Nephron progenitor cell (in vitro differentiated cells): ENCODE data around the gene TPRX1.
"Not testable (repeated sequence)": the region's sequence is repeated elsewhere in the genome, so short reads cannot be mapped to it uniquely, and the experiment has no call there.

ENCODE experiments used
- DNase-seq: peaks from one replicate; pipeline ENCODE4 v3.0.0; 2021
- H3K27ac Mint-ChIP-seq: 2 replicates; pipeline ENCODE4 v1.8.0; 2021; ENCODE audit warnings: mild to moderate bottlenecking, moderate library complexity, mixed read lengths
- H3K27me3 Mint-ChIP-seq: 2 replicates; pipeline ENCODE4 v1.8.0; 2021; ENCODE audit warnings: mild to moderate bottlenecking, low read depth, mixed read lengths; ENCODE audit not compliant: poor library complexity
- H3K36me3 Mint-ChIP-seq: 2 replicates; pipeline ENCODE4 v1.8.0; 2021; ENCODE audit warnings: low read depth, mixed read lengths
- H3K4me1 Mint-ChIP-seq: 2 replicates; pipeline ENCODE4 v1.8.0; 2021; ENCODE audit warnings: mixed read lengths
- H3K4me3 Mint-ChIP-seq: 2 replicates; pipeline ENCODE4 v1.8.0; 2021; ENCODE audit warnings: mild to moderate bottlenecking, moderate library complexity, mixed read lengths
- H3K9me3 Mint-ChIP-seq: 2 replicates; pipeline ENCODE4 v1.8.0; 2021; ENCODE audit warnings: mild to moderate bottlenecking, moderate library complexity, mixed read lengths
- TF ChIP-seq, protein P1 (sequence below): fragments of 200-600 bp; sonication (generic); IDR thresholded peaks from 2 replicates; pipeline ENCODE4 v1.5.0; 2021; ENCODE audit warnings: antibody characterized with exemption

The TPRX1 gene

DNA sequence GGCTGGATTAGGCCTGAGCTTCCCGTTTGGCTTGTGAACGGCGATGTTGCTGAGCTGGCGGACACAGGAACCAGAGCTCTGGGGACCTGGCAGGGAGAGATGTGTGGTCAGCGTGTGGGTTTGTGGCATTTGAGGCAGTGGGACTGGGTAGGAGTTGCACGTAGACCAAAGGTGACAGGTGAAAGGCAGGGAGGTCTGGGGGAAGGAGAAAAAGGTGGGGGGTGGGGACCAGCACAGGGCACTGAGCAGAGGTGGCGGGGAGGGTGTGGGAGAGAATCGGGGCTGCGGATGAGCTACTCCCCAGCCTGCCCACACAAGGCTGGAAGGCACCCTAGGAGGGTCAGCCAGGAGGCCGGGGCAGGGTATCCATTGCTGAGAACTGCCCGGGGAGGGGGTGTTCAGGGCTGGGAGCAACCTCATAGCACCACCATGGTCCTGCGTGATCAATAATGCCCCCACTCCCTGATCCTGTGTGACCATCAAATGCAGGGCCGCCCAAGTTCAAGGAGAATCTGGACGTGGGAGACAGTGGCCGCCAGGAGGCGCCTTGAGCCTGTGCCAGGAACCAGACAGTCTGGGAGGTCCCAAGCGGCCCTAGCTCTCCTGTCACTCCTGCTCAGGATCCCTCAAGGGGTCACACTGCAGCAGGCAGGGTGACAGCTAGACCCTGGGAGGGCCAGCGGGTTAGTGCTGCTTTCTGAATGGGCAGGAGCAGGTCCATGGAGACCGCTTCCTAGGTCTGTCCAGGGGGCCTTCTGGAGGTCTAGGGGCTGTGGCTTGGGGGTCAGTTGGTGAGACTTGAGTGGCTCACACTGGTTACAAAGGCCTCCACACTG is 38.6 kb downstream of the TPRX1 start:
- TF ChIP-seq, protein P1, sequence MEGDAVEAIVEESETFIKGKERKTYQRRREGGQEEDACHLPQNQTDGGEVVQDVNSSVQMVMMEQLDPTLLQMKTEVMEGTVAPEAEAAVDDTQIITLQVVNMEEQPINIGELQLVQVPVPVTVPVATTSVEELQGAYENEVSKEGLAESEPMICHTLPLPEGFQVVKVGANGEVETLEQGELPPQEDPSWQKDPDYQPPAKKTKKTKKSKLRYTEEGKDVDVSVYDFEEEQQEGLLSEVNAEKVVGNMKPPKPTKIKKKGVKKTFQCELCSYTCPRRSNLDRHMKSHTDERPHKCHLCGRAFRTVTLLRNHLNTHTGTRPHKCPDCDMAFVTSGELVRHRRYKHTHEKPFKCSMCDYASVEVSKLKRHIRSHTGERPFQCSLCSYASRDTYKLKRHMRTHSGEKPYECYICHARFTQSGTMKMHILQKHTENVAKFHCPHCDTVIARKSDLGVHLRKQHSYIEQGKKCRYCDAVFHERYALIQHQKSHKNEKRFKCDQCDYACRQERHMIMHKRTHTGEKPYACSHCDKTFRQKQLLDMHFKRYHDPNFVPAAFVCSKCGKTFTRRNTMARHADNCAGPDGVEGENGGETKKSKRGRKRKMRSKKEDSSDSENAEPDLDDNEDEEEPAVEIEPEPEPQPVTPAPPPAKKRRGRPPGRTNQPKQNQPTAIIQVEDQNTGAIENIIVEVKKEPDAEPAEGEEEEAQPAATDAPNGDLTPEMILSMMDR, result peak; percentile 85
- peak; percentile 81 for DNase-seq
- peaks cover 21% of the 10 kb centered on the region for H3K4me1 Mint-ChIP-seq
- peaks cover 16% of the 10 kb centered on the region for H3K27me3 Mint-ChIP-seq
- no peak overlapping the region for H3K4me3 Mint-ChIP-seq
- no peaks in the 10 kb centered on the region for H3K9me3 Mint-ChIP-seq
- no peak overlapping the region for H3K27ac Mint-ChIP-seq
- no peaks in the 10 kb centered on the region for H3K36me3 Mint-ChIP-seq

DNA sequence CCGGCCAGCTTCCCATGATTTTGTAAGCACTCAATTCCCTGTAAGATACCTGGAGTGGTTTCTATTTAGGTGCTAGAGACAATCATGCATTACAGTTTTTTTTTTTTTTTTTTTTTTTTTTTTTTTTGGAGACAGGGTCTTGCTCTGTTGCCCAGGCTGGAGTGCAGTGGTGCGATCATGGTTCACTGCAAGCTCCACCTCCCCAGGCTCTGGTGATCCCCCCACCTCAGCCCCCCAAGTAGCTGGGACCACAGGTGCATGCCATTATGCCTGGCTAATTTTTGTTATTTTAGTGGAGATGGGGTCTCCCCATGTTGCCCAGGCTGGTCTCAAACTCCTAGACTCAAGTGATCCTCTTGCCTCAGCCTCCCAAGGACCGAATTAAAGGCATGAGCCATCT is 39.6 kb downstream of the TPRX1 start:
- not testable (repeated sequence) for H3K9me3 Mint-ChIP-seq, H3K27ac Mint-ChIP-seq, DNase-seq, H3K36me3 Mint-ChIP-seq, H3K4me3 Mint-ChIP-seq
- Mint-ChIP-seq H3K4me1 (peaks cover 13% of the 10 kb centered on the region), H3K27me3 (peaks cover 10% of the 10 kb centered on the region)

GRCh38 chr19:47762615-47763308 is 41.6 kb downstream of the TPRX1 start:
- Mint-ChIP-seq H3K4me1 (peaks cover 13% of the 10 kb centered on the region), H3K9me3 (no peaks in the 10 kb centered on the region), H3K27ac (no peak overlapping the region), H3K4me3 (no peak overlapping the region), H3K27me3 (peaks cover 7% of the 10 kb centered on the region), H3K36me3 (peaks cover 22% of the 10 kb centered on the region)
- TF ChIP-seq, protein P1, result no peak
- no peak for DNase-seq

DNA sequence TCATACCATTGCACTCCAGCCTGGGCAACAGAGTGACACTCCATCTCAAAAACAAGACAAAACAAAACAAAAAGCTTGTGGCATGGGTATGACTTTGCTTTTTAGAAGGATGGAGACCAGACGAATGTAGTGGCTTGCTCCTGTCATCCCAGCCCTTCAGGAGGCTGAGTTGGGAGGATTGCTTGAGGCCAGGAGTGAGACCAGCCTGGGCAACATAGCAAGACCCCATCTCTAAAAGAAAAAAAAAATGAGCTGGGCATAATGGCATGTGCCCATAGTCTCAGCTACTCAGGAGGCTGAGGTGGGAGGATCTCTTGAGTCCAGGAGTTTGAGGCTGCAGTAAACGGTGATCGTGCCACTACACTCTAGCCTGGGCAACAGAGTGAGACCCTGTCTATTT is 42.2 kb downstream of the TPRX1 start:
- no peak for DNase-seq
- H3K27ac Mint-ChIP-seq, result no peak overlapping the region
- no peaks in the 10 kb centered on the region for H3K9me3 Mint-ChIP-seq
- H3K27me3 Mint-ChIP-seq, result peaks cover 5% of the 10 kb centered on the region
- H3K4me1 Mint-ChIP-seq, result peaks cover 13% of the 10 kb centered on the region
- no peak overlapping the region for H3K4me3 Mint-ChIP-seq
- H3K36me3 Mint-ChIP-seq, result peaks cover 28% of the 10 kb centered on the region
- TF ChIP-seq, protein P1, result no peak

DNA sequence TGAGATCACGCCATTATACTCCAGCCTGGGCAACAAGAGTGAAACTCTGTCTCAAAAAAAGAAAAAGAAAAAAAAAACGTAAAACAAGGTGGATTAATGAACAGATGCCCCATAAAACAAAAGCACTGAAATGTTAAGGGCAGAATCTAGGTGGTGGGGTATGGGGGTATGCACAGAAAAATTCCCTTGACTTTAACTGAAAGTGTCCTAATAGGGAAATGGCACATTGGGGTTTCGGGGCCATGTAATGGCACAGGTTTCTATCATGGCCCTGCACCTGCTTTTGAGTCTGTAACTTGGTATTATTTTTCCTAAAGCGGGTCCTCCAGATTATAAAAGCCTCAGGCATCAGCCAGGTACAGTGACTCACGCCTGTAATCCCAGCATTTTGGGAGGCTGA is 42.8 kb downstream of the TPRX1 start:
- Mint-ChIP-seq H3K9me3 (no peaks in the 10 kb centered on the region), H3K36me3 (peaks cover 34% of the 10 kb centered on the region), H3K27me3 (no peaks in the 10 kb centered on the region), H3K4me3 (no peak overlapping the region), H3K27ac (peak overlapping the region; percentile 68), H3K4me1 (peaks cover 13% of the 10 kb centered on the region)
- TF ChIP-seq, protein P1, result no peak
- no peak for DNase-seq

DNA sequence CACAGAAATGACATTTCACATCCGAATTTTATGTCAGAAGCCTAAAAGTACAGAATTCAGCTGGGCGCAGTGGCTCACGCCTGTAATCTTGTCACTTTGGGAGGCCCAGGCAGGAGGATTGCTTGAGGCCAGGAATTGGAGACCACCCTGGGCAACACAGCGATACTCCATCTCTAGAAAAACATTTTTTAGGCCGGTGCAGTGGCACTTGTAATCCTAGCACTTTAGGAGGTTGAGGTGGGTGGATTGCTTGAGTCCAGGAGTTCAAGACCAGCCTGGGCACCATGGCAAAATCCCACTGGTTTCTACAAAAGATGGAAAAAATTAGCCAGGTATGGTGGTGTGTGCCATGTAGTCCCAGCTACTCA is 43.7 kb downstream of the TPRX1 start:
- TF ChIP-seq, protein P1, result no peak
- Mint-ChIP-seq H3K27me3 (no peaks in the 10 kb centered on the region), H3K4me1 (peaks cover 10% of the 10 kb centered on the region), H3K4me3 (no peak overlapping the region), H3K9me3 (no peaks in the 10 kb centered on the region), H3K27ac (no peak overlapping the region), H3K36me3 (peaks cover 34% of the 10 kb centered on the region)
- DNase-seq, result no peak
